IPS-18a (cell line): Measurements from ENCODE around the gene HORMAD2.

Experiments used
- H3K27ac ChIP-seq: one replicate; pipeline ENCODE4 v1.5.1; 2013; ENCODE audit warnings: low read length
- H3K27me3 ChIP-seq: one replicate; pipeline ENCODE4 v1.6.1; 2013; ENCODE audit warnings: mild to moderate bottlenecking, low read length; ENCODE audit not compliant: control insufficient read depth, insufficient read depth
- H3K36me3 ChIP-seq: one replicate; pipeline ENCODE4 v1.6.1; 2013; ENCODE audit warnings: low read depth, low read length; ENCODE audit not compliant: control insufficient read depth
- H3K4me1 ChIP-seq: one replicate; pipeline ENCODE4 v1.6.1; 2013; ENCODE audit warnings: low read depth, low read length; ENCODE audit not compliant: control insufficient read depth
- H3K4me3 ChIP-seq: one replicate; pipeline ENCODE4 v1.5.1; 2013; ENCODE audit warnings: low read length
- H3K9ac ChIP-seq: one replicate; pipeline ENCODE4 v1.6.1; 2013; ENCODE audit warnings: mild to moderate bottlenecking, low read length, moderate library complexity
- H3K9me3 ChIP-seq: one replicate; pipeline ENCODE4 v1.6.1; 2013; ENCODE audit warnings: low read depth, low read length; ENCODE audit not compliant: control insufficient read depth

HORMAD2 gene

GRCh38 chr22:30079952-30080533, at the start of gene HORMAD2:
Gene HORMAD2 (plus strand): TSS chr22:30080464. CDS start chr22:30093953, 13,489 bp downstream.
- Histone ChIP-seq H3K4me3 (peak within 1 kb of the TSS; percentile 54), H3K27ac (no peak within 1 kb of the TSS), H3K9ac (no peak within 1 kb of the TSS), H3K4me1 (peaks cover 10% of the 10 kb centered on the region), H3K27me3 (peaks cover 10% of the 10 kb centered on the region), H3K36me3 (no peaks in the 10 kb centered on the region), H3K9me3 (no peaks in the 10 kb centered on the region)

- Histone ChIP-seq H3K36me3 (peaks cover 10% of the 10 kb centered on the region), H3K4me1 (no peaks in the 10 kb centered on the region), H3K27ac (no peak overlapping the region), H3K27me3 (no peaks in the 10 kb centered on the region), H3K4me3 (no peak overlapping the region), H3K9ac (no peak overlapping the region), H3K9me3 (no peaks in the 10 kb centered on the region)
These were observed 48.9 kb upstream of the HORMAD2 start for GRCh38 chr22:30031328-30031727.

- Histone ChIP-seq H3K4me1 (no peaks in the 10 kb centered on the region), H3K27me3 (no peaks in the 10 kb centered on the region), H3K9ac (no peak overlapping the region), H3K4me3 (no peak overlapping the region), H3K27ac (no peak overlapping the region), H3K9me3 (no peaks in the 10 kb centered on the region), H3K36me3 (peaks cover 5% of the 10 kb centered on the region)
These were observed 48.4 kb upstream of the HORMAD2 start for GRCh38 chr22:30031764-30032455.

- H3K9me3 ChIP-seq, result no peaks in the 10 kb centered on the region
- no peaks in the 10 kb centered on the region for H3K4me1 ChIP-seq
- no peak overlapping the region for H3K4me3 ChIP-seq
- no peak overlapping the region for H3K9ac ChIP-seq
- no peaks in the 10 kb centered on the region for H3K36me3 ChIP-seq
- H3K27ac ChIP-seq, result no peak overlapping the region
- no peaks in the 10 kb centered on the region for H3K27me3 ChIP-seq
These were observed 47.1 kb upstream of the HORMAD2 start for GRCh38 chr22:30033137-30033536.

GRCh38 chr22:30033901-30034300, 46.4 kb upstream of the HORMAD2 start:
- Histone ChIP-seq H3K4me3 (no peak overlapping the region), H3K27me3 (no peaks in the 10 kb centered on the region), H3K36me3 (no peaks in the 10 kb centered on the region), H3K9me3 (no peaks in the 10 kb centered on the region), H3K27ac (no peak overlapping the region), H3K4me1 (no peaks in the 10 kb centered on the region), H3K9ac (no peak overlapping the region)

- Histone ChIP-seq H3K4me3 (no peak overlapping the region), H3K9ac (no peak overlapping the region), H3K36me3 (no peaks in the 10 kb centered on the region), H3K27ac (no peak overlapping the region), H3K9me3 (no peaks in the 10 kb centered on the region), H3K27me3 (no peaks in the 10 kb centered on the region), H3K4me1 (no peaks in the 10 kb centered on the region)
These were observed 43.6 kb upstream of the HORMAD2 start for GRCh38 chr22:30036656-30037055.

- no peak overlapping the region for H3K9ac ChIP-seq
- no peaks in the 10 kb centered on the region for H3K36me3 ChIP-seq
- no peaks in the 10 kb centered on the region for H3K4me1 ChIP-seq
- H3K27me3 ChIP-seq, result no peaks in the 10 kb centered on the region
- H3K4me3 ChIP-seq, result no peak overlapping the region
- H3K9me3 ChIP-seq, result no peaks in the 10 kb centered on the region
- H3K27ac ChIP-seq, result no peak overlapping the region
These were observed 42.0 kb upstream of the HORMAD2 start for GRCh38 chr22:30038219-30038618.

- Histone ChIP-seq H3K4me1 (no peaks in the 10 kb centered on the region), H3K36me3 (no peaks in the 10 kb centered on the region), H3K9ac (no peak overlapping the region), H3K4me3 (no peak overlapping the region), H3K27me3 (no peaks in the 10 kb centered on the region), H3K9me3 (no peaks in the 10 kb centered on the region), H3K27ac (no peak overlapping the region)
These were observed 39.6 kb upstream of the HORMAD2 start for GRCh38 chr22:30040499-30041260.

GRCh38 chr22:30041475-30041874, 38.8 kb upstream of the HORMAD2 start:
- Histone ChIP-seq H3K9me3 (no peaks in the 10 kb centered on the region), H3K4me3 (no peak overlapping the region), H3K27ac (no peak overlapping the region), H3K4me1 (no peaks in the 10 kb centered on the region), H3K9ac (no peak overlapping the region), H3K36me3 (no peaks in the 10 kb centered on the region), H3K27me3 (no peaks in the 10 kb centered on the region)

- H3K36me3 ChIP-seq, result no peaks in the 10 kb centered on the region
- H3K9ac ChIP-seq, result no peak overlapping the region
- H3K4me1 ChIP-seq, result no peaks in the 10 kb centered on the region
- H3K9me3 ChIP-seq, result no peaks in the 10 kb centered on the region
- no peak overlapping the region for H3K4me3 ChIP-seq
- H3K27me3 ChIP-seq, result no peaks in the 10 kb centered on the region
- H3K27ac ChIP-seq, result no peak overlapping the region
These were observed 38.4 kb upstream of the HORMAD2 start for GRCh38 chr22:30041881-30042280.

- Histone ChIP-seq H3K4me3 (no peak overlapping the region), H3K9ac (no peak overlapping the region), H3K4me1 (no peaks in the 10 kb centered on the region), H3K27me3 (no peaks in the 10 kb centered on the region), H3K9me3 (no peaks in the 10 kb centered on the region), H3K36me3 (no peaks in the 10 kb centered on the region), H3K27ac (no peak overlapping the region)
These were observed 37.1 kb upstream of the HORMAD2 start for GRCh38 chr22:30043161-30043560.
